Amniotic epithelial cell (primary cell): Measurements from ENCODE around the gene BMX.

Experiments used
- DNase-seq: peaks from one replicate; pipeline ENCODE4 v3.0.0-alpha.2; 2010; ENCODE audit warnings: low read depth

BMX gene

DNA sequence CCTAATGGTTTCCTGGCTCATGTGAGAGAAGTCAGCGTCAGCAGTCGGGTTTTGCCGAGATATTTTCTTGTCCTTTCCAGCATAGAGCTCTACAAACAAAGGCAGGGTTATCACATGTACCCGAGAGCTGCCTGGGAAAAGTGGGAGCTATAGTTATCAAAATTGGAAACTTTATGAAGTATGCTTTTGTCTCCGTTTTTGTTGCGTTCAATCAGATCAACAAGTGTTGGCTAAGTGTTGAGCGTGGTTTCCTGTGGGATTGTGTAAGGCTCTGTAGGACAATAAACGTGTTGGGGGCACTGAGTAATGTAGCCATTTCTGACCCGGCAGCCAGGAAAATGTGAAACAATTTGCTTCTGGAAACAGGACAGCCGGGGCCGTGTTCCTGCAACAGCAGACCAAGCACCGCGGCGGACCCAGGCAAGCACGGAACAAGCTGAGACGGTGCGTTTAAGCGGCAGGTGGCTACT lies at the start of gene BMX:
TSS of gene BMX (plus strand) at position 311 of the 470 bp plus-strand sequence. CDS start 7,547 bp downstream, outside the sequence.
- DNase-seq: no peak

- peak; percentile 8 for DNase-seq
Observed at GRCh38 chrX:15451913-15452312, 48.7 kb upstream of the BMX start.

GRCh38 chrX:15464704-15465103 lies 35.9 kb upstream of the BMX start:
- DNase-seq: no peak

DNA sequence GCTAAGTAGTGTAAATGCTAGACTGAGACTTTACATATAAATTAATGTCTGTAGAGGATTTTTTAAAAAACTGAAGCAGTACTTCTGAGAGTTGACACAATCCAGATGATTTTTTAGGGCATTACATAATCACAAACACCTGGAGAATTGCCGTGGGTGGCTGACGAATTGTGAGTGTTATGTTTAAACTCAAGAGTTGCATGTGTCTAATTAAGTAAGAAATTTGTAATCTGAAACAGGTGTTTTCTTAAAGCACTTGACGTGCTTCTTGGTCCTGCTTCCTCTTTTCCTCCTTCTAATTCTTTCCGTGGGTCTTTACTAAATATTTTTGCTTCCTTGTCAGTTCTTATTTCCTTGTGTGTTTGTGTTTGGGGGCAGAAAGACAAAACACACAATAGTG lies 35.3 kb upstream of the BMX start:
- DNase-seq: peak; percentile 5

DNA sequence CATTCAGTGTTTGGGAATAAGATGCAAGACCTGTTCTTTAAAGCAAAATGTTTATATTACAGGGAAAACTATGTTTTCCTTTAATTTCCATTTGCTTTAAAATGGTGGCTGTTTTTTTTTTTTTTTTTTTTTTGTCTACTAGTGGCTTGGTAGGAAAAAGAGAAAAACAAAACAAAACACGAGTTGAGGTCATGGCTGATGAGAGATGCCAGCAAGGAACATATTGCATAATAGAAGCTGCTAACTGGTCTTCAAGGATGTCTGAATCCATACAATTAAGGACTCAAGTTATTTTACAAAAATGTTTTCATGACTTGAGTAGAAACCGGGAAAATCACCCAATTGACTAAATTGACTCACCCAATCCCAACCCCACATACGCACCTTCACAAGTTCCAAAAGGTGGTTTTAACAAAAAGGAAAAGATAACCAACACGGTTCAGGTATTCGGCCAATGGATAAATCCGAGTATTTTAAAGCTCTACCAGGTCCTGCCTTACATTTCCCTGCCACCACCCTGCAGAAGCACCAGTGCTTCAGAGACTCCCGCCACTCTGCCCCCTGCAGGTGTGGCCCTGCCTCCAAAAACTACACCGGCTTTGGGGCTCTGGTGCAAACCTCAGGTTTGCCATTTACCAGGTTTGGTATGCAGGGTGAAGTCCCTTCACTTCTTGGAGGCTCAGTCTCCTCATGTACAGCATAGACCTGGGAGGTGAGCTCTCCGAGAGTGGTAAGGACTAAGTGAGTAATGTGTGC lies 34.5 kb upstream of the BMX start:
- DNase-seq: peak; percentile 35

- DNase-seq: peak; percentile 41
Observed at GRCh38 chrX:15468036-15468435, 32.6 kb upstream of the BMX start.

DNA sequence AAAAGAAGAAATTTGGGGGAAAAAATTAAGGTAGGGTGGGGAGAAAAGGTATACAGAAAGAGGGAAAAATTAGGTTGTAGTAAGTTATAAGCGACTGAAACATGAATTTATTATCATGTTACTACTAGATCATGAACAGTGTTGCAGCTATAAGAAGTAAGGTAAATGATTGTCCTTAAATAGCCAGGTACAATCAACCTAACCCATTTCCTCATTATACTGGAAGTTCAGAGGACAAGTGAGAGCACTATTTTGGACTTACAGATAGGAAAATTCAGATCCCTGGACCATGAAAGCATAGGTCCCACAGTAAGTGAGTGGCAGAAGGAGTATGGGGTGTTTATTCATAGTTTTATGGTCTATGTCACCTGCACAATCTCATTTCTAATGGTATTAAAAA lies 31.0 kb upstream of the BMX start:
- no peak for DNase-seq

DNA sequence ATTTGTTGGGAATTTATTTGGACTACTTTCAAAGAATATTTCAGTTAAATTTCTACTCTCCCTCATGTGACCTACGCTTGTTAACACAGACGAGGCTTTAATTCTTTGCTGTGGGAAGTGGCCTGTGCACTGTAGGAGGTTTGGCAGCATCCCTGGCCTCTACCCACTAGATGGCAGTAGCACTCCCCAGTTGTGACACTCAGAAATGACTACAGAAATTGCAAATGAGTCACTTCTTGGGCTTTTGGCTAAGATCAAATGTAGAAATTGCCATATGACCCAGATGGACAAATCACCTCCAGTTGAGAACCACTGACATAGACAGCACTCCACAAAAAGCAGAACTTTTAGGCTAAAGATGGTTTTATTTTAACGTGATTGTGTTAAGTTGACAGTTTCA lies 29.6 kb upstream of the BMX start:
- DNase-seq: peak; percentile 46

- DNase-seq: peak; percentile 29
Observed at GRCh38 chrX:15472531-15472930, 28.1 kb upstream of the BMX start.

DNA sequence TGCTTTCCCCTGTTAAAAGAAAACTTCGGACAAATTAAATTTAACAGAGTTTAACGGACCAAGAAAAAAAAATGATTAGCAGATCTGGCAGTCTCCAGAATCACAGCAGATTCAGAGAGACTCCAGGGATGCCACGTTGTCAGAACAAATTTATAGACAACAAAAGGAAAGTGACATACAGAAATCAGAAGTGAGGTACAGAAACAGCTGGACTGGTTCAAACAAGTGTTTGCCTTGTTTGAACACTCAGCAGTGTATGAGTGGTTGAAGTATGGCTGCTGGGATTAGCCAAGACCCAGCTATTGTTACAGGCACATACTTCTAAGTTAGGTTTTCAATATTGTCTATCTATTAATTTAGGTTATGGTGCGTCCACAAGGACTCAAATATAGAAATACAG lies 26.6 kb upstream of the BMX start:
- no peak for DNase-seq

DNA sequence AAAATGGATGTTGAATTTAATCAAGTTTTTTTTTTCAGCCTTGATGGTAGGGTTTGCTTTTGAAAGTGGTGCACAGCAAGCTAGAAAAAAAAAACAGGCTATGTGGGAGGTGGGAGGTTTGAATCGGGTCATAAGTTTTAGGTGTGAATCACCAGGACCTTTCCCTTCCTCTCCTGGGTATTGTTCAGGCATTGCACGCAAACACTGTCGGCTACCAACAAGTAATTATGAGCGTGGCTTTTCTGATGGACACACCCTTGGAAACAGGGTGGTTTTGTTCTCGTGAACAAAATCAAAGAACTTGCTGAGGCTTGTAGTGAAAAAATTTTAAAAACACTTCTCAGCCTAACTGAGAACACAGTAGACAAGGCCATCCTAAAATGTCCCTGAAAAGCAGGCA lies 25.6 kb upstream of the BMX start:
- DNase-seq: no peak

- no peak for DNase-seq
Observed at GRCh38 chrX:15475486-15475885, 25.1 kb upstream of the BMX start.

DNA sequence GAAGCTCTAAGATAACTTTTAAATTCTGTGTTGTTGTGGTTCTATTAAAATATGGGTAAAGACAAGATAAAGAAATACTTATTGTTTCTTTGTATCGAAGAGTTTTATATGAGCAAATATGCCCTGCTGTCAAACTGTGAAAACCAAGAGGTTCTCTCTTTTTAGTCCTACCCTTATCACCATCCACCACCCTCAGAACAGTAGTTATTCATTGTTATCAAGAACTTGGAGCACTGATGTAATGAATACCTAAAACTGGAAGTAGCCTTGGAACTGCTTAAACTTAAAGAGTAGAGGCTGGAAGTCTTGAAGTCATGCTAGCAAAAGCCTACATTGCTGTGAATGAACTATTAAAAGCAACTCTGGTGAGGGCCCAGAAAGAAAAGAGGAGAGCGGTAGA lies 16.7 kb upstream of the BMX start:
- DNase-seq: no peak

DNA sequence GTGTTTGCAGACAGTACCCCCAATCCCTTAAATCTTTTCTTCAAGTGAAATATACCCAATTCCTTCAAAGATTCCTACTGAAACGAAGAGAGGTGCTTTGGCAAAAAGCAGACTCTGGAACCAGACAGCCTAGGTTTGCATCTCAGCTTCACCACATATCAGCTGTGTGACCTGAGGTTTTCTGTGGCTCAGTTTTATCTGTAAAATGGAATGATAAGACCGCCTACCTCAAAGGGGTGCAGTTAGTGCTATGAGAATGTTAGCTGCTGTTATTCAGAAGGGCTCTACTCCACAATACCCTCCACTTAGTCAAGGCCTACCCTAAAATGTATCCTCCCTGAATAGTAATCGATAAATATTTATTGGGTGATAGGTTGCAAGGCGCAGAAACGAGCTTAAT lies 8.1 kb upstream of the BMX start:
- DNase-seq: no peak

- DNase-seq: peak; percentile 68
Observed at GRCh38 chrX:15493118-15493962, 7.3 kb upstream of the BMX start, which contains the start of gene PIR. Gene PIR (minus strand): TSS chrX:15493333. CDS start chrX:15491257, 2,076 bp downstream.

GRCh38 chrX:15495801-15496200 lies 4.8 kb upstream of the BMX start:
- no peak for DNase-seq

GRCh38 chrX:15496824-15497223 lies 3.8 kb upstream of the BMX start:
- no peak for DNase-seq

DNA sequence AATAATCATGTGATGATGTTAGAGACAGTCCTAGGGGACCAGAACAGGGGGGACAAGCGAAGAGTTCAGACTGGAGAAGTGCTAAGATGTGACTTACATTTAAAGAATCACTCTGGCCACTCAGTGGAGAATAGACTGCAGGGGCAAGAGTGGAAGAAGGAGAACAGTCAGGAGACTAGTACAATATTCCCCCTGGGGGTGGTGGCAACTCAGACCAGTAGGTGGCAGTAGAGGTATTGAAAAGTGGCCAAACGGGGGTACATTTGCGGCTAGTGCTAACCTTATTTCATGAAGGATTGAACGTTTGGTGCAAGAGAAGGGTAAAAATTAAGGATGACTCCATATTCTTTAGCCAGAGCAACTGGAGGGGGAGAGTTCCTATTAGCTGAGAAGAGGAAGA lies 2.7 kb upstream of the BMX start:
- DNase-seq: peak; percentile 29

DNA sequence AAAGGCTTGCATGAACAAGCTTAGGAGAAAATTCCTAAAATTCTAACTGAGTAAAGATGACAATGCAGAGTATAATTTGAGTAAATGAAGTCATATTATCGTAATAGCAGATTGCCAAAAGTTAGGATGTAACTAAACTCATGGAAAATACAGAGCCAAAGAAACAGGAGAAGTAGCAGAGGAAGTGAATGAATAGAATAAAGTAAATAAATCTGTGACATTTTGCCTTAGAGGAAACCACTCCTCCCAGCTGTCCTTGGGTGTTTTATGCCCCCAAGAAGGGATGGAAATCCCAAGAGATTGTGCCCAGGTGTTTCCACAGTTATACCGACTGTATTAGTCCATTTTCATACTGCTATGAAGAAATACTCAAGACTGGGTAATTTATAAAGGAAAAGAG lies 1.9 kb upstream of the BMX start:
- no peak for DNase-seq

- no peak for DNase-seq
Observed at GRCh38 chrX:15499976-15500375, 631 bp upstream of the BMX start.

DNA sequence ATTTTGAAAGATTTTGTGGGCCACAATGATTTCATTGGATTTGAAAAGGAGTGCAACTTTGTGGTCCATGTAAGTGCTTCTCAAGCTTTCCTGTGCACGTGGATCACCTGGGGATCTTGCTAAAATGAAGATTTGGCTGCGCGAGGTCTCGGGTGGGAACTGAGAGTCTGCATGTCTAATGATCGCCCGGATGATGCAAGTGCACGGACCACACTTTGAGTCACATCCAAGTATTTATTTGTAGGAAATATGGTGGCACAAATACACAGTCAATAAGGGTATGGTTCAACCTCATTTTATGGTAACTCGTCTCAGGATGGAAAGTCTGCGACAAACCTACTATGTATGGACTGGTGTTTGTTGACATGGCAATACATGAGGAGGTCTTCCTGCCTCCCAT lies 899 bp downstream of the BMX start:
- no peak for DNase-seq

- DNase-seq: no peak
Observed at GRCh38 chrX:15504661-15505060, 4.1 kb downstream of the BMX start.

DNA sequence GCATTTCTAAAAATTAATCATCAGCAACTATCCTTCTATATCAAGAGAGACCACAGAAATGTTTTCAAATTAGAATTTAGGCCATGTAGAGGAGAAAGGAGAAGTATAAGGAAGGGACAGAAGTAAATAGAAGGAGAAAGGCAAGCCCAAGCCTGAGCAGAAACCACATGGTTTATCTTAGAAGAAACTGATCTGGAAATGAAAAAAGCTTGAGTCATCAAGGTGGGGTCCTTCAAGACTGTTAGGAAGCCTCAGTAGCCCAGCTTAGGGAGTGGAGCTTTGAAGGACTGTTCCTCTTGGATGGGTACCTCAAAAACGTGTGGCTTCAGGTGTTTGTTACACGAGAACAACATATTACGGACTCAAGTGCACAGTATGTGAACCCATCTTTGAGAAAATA lies 4.5 kb downstream of the BMX start:
- no peak for DNase-seq
